ENCODE data around the gene PPIF.

Gene PPIF

DNA sequence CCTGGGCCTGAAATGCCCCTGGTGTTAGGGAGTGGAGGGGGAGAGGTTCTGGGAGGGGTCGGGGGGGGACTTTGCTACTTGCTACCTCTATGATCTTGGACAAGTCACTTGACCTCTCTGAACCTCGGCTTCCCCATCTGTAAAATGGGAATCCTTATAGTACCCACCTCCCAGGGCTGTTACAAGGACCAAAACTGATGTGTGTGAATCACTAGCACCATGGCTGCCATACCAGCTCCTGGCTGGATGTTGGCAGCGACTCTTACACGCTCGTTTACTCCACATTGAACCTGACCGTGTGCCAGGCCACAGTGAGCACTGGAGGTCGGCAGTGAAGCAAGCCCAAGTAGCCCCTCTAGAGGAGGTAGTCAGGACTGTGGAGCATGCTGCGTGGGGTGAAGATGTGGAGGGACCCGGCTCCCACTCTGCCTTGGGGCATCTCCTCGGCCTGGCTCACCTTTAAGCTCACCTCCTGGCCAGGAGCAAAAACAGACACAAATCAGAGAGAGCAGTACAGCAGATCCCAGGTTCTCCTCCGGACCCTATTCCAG is 28.9 kb downstream of the PPIF start:
- DNase-seq = no peak

GRCh38 chr10:79376751-79377556 is 29.7 kb downstream of the PPIF start:
- DNase-seq = no peak

GRCh38 chr10:79377557-79378382 is 30.5 kb downstream of the PPIF start:
- DNase-seq = no peak

- DNase-seq = no peak
These were observed 31.0 kb downstream of the PPIF start for GRCh38 chr10:79378383-79378646.

DNA sequence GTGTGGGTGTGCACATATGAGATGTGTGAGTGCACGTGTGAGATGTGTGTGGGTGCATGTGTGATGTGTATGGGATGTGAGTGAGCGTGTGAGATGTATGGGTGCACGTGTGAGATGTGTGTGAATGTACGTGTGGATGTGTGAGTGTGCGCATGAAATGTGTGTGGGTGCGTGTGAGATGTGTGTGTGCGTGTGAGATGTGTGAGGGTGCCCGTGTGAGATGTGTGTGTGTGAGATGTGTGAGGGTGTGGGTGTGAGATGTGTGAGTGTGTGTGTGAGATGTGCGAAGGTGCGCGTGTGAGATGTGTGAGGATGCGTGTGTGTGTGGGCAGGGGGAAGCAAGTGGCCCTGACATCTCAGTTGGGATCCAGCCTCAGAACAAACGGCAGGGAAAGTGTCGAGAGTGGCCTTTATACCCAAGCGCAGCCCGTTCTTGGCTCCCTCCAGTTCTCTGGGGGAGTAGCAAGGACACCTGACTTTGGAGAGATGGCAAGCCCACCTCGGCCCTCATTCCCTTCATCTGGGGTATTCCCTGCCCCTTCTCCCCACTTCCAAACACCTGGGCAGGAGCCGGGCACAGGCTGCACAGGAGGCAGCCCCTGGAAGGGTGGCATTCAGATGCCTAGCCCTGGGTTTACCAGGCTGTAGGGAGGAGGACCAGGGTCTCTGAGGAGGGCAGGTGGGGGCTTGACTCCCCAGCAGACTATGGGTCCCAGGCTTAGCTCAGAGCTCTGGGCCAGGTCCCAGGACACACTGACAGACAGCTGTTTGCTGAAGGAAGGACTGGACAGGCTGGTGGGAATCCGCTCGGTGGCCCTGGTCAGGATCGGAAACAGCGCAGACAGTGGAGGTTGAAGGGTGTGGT is 31.6 kb downstream of the PPIF start:
- no peak for DNase-seq

- no peak for DNase-seq
These were observed 32.3 kb downstream of the PPIF start for GRCh38 chr10:79379512-79380124.

GRCh38 chr10:79380125-79380945 is 33.1 kb downstream of the PPIF start:
- DNase-seq = no peak

- DNase-seq = no peak
These were observed 33.9 kb downstream of the PPIF start for GRCh38 chr10:79380946-79381721.

DNA sequence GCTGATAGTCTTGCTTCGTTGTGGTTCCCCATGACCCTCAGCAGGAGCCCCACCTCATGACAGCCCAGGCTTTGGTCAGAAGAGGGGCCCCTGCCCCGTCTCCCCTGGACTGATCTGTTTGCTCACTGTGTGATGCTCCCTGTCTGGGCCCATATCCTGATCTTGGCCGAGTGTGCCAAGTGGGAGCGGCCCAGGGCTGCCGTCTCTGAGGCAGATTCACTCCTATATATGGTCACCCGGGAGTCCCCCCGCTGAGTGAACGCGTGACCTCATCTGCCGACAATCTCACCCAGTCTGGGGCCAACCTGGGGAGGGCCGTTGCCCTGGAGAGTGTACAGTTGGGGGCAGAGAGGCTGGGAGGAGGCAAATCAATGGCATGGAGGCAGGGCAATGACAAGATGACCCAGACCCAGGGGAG is 34.5 kb downstream of the PPIF start:
- peak; percentile 63 for DNase-seq

- no peak for DNase-seq
These were observed 35.2 kb downstream of the PPIF start for GRCh38 chr10:79382491-79382941.

- DNase-seq = no peak
These were observed 36.8 kb downstream of the PPIF start for GRCh38 chr10:79383974-79384606.

DNA sequence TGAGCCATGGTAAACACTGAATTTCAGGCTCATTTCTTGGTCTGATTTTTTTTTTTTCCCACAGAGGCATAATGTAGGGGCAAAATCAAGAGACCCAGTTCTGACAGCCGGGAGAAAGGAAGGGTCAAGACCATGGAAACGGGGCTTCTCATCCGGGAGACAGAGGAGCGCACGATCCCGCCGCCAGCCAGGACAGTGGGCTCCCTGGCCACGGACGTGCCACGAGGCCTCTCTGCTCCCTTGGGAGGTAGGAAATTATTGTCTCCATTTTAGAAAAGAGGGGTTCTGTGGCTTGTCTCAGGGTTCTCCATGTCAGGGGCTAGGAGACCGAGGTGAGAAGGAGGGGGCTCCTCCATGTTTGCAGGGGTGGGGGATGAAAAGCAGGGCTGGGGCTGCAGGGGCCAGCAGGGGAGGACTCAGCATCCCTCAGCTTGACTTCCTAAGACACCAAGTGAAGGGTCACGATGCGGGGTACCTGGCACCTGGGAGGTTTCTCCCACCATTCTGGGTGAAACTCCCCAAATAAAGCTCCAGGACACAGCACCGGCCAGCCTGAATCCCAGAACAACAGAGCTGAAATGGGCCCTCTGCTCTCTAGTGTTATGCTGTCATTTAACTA is 37.6 kb downstream of the PPIF start:
- no peak for DNase-seq

- DNase-seq = no peak
These were observed 38.1 kb downstream of the PPIF start for GRCh38 chr10:79385392-79385795.

GRCh38 chr10:79385804-79386531 is 38.7 kb downstream of the PPIF start:
- DNase-seq = no peak

DNA sequence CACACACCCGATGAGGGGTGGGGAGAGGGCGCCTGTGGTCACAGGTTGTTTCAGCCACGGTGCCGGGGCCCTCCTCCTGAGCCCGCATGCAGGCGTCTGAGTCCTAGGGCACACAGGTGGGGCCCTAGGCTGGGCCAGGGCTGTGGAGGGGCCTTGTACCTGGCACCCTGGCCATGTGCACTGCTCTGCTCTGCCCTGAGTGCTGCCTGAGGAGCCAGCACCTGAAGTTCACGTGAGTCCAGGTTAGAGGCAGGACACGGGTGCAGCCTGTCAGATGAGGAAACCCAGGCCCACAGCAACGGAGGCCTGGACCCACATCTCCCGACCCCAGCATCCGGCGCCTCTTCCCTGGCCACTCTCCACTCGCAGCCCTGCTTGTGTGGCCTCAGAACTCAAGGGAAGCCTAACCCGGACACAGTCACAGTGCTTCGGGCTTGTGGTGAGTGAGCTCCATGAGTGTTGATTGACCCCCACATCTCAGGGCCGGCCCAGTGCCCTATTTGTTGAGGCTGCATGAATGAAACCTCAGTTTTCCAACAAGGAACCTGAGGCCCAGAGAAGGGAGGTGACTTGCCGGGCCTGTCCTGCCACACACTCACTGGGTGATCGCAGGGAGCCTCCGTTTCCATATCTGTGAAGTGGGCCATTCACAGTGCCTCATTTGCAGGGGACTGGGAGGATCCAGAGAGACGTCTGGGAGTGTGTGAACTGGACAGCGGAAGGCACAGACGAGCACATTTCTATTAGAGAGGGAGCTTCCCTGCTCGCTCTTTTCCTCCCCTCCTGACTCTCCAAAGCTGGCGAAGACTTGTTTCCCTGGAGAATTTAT is 39.6 kb downstream of the PPIF start:
- no peak for DNase-seq

DNA sequence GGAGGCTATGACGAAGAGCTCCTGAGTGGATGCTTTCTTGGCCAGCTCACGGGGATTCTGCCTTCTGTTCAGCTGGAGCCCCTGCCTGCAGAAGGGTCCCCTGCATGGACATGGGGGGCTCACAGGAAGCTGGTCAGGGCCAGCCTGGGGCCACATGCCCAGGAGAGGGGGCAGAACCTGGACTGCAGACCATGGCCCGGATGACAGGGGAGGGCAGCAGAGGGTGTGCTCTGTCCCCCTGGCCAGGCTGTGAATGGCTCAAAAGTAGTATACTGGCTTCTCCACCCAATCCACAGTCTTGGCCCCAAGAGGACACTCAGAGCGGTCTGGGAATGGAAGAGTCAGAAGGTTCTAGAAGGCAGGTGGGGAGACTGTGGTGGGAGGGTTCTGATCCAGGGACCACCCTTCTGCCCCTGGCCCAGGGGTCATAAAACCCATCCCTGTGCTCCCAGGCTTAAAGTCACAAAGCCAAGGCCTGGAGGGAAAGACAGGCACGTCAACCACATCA is 40.3 kb downstream of the PPIF start:
- no peak for DNase-seq

DNA sequence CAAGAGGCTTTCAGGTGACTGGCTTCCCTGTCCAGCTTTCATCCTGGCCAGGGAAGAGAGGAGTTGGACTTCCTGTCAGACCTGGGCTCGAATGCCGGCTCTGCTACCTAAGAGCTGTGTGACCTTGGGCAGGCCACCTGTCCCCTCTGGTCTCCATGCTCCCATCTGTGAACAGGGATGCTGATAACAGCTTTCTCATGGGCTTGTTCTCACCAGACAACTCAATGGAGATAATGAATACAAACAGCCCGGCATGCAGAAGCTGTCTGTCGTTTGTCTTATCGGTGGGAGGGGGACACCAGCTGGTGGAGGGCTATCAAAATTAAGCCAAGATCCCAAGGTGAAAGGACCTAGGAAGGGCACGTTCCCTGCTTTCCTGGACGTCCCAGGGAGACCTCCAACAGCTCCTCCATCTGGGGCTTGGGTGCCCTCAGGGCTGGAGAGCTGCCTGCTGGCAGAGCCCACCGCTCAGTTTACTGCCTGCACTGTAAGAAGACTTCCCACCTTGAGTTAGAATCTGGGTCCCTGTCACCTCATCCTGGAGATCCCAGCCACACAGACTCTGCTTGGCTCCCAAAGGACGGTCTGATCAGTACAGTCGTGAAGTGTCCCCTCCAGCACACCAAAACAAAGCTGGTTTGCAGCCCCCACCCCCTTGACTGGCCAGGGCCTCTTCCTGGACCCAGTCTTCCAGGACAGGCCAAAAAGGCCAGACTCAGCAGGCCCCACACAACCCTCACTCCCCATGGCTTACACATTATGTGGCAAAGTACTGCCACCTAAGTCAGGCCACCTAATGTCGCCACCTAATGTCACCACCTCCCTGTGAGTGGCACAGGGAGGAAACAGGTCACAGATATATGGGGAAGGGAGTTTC is 40.9 kb downstream of the PPIF start:
- no peak for DNase-seq
